Tongue (tissue), 2 donors: Measurements from ENCODE around the gene SHISA5. TPM values are rescaled to one million over a fixed set of nuclear protein-coding genes. Genes with fewer than 3 reads are reported as not detected.
A peak's percentile ranks its signal among the peaks of the same experiment; 100 is the strongest.
"Not testable (repeated sequence)": the region's sequence is repeated elsewhere in the genome, so short reads cannot be mapped to it uniquely, and the experiment has no call there.

Source experiments
- DNase-seq: peaks from one replicate; pipeline ENCODE4 v3.0.0-alpha.2; 2015
- total RNA-seq: library from RNA; depleted of rRNA; stranded (reverse); fragments of >200 nt; gene quantifications from one replicate; pipeline ENCODE4 v1.2.3, GENCODE V29; 2014

Gene SHISA5
- total RNA-seq, 1 donor from 2014 or later, result 43.8 TPM

DNA sequence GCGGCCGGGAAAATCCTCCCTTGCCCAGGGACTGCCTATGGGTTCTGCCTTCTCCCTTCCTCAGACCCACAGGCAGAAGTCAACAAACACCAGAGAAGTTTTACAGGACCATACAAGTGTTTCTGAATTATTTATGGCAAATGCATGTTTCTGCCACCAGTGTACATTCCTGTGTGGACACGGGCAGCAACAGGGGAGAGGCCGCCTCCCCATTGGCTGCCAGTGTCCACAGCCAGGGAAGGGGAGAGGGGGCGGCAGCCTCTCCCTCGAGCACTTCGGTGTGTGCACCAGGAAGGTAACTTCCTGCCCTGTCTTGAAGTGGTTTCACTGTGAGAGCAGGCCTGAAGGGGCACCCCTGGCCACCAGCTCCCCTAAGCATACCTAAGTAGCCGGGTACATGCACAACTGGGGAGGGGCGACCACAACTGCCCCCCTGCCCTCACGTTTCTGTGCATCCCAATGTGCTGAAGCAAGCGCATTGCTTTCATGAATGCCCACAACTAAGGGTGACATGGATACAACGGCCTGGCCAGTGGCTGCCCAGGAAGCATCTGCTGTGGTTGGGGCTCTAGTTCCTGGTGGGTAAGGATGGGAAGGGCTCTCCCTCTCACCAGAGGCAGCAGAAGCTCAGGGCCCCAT lies 14.8 kb upstream of the SHISA5 start:
- DNase-seq, result no peak

- DNase-seq, result no peak
These were observed 14.1 kb upstream of the SHISA5 start for GRCh38 chr3:48518069-48518468.

DNA sequence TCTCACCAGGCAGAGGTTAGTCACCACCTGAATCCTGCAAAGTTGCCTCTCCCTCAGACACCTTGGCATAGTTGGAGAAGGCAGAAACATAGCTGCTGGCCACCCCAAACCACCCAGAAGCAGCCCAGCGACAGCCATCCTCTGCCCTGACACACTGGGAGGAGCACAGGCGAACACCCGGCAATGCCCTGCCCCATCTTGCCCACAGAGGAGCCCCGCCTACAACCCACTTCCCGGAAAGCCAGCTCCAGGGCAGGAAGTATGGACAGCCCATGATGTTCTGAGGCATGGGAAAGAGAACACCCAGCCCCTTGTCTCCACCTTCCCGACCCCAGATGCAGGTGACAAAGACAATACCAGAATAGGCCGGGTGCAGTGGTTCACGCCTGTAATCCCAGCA lies 12.6 kb upstream of the SHISA5 start:
- no peak for DNase-seq

DNA sequence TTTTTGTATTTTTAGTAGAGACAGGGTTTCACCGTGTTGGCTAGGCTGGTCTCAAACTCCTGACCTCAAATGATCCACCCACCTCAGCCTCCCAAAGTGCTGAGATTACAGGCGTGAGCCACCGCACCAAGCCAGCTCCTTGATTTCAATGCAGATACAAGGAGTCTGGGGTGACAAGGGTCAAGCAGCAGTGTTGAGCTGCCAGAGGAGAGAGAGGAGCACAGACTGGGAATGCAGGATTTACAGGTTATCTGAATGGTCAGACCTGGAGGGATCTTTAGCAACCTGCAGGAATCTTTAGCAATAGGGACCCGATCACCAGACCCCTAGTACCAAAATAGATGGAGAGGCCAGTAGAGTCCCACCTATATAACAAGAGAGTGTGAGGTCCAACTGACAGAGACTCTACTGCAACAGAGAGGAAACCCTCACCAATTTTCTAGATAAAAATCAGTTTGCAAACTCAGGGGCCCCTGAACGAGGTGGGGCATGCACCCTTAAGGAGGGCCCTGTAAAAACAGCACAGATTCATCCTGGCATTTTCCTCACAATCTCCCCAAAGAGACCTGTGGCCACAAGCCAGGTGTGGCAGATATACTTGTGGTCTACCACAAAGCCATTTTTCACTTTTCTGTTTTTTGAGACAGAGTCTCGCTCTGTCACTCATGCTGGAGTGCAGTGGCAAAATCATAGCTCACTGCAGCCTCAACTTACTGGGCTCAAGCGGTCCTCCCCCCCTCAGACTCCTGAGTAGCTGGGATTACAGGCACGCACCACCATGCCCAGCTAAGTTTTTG lies 10.7 kb upstream of the SHISA5 start:
- no peak for DNase-seq

DNA sequence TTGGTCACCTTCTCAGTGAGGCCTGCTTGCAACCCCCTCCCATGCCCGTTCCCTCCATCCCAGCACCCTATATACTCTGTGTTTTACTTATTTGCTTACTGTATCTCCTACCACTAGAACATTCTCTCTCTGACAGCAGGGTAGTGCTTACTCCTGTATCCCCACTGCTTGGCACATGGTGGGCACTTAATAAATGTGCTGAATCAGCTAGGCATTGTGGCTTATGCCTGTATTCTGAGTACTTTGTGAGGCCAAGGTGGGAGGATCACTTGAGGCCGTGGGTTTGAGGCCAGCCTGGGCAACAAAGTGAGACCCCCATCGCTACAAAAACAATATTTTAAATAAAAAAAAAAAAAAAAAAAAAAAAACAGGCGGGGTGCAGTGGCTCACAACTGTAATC lies 7.6 kb upstream of the SHISA5 start:
- no peak for DNase-seq

- peak; percentile 71 for DNase-seq
These were observed 3.5 kb upstream of the SHISA5 start for GRCh38 chr3:48507256-48508061.

GRCh38 chr3:48505968-48506504 lies 2.1 kb upstream of the SHISA5 start:
- no peak for DNase-seq

- DNase-seq, result no peak
These were observed 1.2 kb upstream of the SHISA5 start for GRCh38 chr3:48505146-48505545.

DNA sequence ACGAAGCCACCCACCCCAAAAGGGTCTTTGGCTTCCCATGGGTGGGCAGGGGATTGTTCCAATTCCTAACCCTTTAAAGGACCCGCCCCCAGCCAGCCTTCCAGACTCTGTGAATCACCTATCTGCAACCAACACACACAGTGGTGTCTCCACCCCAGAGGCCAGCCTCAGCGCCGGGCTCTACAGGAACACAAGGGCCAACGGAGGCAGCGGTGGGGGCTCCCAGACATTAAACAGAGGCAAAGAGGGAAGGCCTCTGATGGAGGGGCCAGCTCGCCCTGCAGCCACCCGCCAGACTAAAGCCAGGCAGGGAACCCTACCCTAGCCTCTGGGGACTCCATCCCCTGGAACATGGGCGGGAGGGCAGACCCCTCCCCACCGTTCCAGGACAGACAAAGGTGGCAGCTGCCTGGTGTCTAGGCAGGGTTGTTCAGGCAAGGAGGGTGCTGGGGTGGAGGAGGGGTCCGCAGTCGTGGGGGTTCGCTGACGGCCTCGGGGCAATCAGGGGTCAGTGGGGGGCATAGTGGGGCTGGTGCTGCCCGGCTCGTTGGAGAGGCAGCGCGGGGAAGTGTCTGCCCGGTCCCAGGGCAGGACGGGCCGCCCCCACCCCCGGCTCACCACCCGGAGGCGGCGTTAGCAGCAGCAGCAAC lies 448 bp downstream of the SHISA5 start:
- peak; percentile 32 for DNase-seq

- DNase-seq, result no peak
These were observed 1.2 kb downstream of the SHISA5 start for GRCh38 chr3:48502728-48503168.

DNA sequence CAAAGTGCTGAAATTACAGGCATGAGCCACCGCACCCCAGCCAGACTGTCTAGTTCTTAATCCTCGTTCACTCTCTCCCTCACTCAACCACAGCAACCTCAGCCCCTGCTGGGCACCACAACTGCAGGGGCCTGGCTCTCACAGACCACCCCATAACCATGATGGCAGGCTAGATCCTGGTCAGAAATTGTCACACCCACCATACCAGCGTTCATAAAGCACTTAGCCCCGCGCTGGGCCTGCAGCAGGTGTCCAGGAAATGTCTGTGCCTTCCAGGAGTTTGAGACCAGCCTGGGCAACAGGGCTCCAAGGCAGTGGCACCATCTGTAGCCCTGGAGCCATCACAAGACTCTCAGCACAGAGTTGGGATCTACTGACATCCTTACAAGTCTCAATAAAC lies 1.9 kb downstream of the SHISA5 start:
- no peak for DNase-seq

DNA sequence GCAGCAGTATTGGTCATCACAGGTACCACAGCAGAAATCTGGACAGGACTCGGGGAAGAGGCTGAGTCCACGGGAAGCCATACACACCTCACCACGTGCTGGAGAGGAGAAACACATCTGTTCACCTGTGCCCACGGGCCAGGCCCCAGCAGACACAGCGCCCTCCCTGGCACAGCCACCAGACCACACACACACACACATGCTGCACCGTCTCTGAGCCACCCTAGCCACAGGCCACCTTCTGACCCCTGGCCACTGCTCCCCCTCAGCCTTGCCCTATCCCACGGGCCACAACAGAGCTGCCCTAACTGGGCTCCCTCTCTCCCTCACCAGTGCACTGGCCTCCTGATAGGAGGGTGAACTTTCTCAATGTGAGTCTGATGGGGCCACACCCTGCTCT lies 2.8 kb downstream of the SHISA5 start:
- no peak for DNase-seq

DNA sequence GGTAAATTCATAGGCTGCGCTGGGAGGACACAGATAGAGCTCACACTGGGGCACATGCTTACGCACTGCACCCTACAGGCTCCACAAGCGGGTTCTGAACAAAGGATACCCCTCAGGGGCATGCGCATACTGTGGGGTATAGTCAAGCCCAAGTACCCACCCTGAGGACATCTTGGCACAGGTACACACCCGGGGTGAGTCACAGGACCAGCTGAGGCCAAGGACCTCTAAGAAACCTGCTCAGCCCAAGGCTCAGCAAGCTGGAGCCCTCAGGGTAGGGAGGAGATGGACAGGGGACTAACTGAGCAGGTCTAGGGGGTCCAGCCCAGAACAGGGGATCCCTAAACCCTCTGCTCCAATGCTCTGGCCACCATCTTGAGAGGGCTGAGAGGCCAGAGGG lies 3.3 kb downstream of the SHISA5 start:
- DNase-seq, result no peak

- DNase-seq, result no peak
These were observed 10.8 kb downstream of the SHISA5 start for GRCh38 chr3:48493203-48493501.

DNA sequence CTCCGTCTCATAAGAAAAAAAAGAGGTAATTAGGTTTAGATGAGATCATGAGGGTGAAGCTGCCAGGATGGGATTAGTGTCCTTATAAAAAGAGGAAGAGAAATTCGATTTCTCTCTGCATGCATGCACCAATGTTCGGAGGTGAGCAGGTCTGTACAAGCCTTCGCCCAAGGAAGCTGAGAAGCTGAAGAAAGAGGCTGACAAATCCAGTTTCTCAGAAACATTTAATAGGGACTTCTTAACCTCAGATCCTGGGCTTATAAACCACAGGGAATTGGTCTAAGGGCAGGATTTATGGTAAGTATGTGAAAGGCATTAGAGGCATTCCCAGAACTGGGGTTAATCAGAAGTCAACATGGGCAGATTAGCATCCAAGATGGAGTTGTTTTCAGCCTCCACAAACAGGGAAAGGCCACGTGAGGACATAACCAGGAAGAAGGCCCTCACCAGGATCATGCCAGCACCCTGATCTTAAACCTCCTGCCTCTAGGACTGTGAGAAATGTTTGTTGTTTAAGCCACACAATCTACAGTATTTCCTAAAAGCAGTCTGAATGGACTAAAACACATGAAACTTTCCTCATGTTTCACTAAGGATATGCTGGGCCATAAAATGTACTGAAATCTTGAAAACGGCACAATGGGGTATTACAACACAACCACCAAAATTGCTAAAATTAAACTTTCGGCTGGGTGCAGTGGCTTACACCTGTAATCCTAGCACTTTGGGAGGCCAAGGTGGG lies 11.3 kb downstream of the SHISA5 start:
- DNase-seq, result peak; percentile 57

DNA sequence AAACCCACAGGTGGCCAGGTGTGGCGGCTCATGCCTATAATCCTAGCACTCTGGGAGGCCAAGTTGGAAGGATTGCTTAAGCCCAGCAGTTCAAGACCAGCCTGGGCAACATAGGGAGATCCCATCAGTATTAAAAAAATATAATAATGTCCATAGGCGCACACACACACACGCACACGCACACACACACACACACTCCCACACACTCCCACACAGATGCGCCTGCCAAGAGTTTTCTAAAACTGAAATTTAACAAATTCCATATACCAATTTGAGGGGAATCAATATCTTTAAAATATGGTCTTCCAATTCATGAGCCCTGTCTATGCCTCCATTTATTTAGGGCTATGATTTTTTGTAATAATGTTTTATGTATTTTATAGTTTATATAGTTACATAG lies 17.0 kb downstream of the SHISA5 start:
- DNase-seq, result no peak

GRCh38 chr3:48482822-48483221 lies 21.2 kb downstream of the SHISA5 start:
- not testable (repeated sequence) for DNase-seq

- DNase-seq, result not testable (repeated sequence)
These were observed 23.1 kb downstream of the SHISA5 start for GRCh38 chr3:48480891-48481290.

GRCh38 chr3:48478626-48479555 lies 25.1 kb downstream of the SHISA5 start:
- no peak for DNase-seq

DNA sequence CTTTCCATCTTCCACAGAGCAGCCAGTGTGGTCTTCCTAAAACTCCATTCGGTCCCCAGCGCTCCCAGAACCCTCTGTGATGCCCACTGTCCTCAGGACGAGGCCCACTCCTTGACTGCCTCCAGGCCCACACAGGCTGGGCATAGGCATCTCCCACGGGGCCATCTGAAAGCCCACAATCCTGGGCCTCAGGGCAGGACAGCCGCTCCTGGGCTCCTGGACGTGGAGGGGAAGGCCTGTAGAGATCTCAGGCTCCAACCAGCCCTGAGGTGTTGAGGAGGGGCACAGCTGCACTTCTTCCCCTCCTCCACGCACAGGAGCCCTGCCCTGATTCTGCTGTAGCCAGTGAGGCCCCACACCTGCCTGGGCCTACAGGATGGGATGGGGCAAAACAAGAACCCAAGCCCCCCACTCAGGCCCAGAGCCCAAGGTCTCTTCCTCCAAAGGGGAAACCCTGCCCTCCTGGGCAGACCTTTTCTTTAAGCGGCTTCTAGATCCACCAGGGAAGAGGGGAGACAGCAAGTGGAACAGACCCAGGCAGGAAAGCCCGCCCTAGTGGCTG lies 25.9 kb downstream of the SHISA5 start:
- DNase-seq, result no peak
